Measurements from ENCODE around the gene PSMD14.

Gene PSMD14

GRCh38 chr2:161381546-161381945, 73.3 kb downstream of the PSMD14 start:
- Histone ChIP-seq H3K27ac (ENCODE audit: low read depth, low read length) (no peak overlapping the region), H3K36me3 (ENCODE audit: insufficient read depth, low read length) (peaks cover 6% of the 10 kb centered on the region), H3K4me1 (ENCODE audit: control insufficient read depth, insufficient read depth, low read length, unreplicated experiment) (no peaks in the 10 kb centered on the region), H3K27me3 (ENCODE audit: insufficient read depth, low read length) (no peaks in the 10 kb centered on the region), H3K4me3 (ENCODE audit: low read depth, low read length) (no peak overlapping the region), H3K79me2 (ENCODE audit: control insufficient read depth, insufficient read depth, low read length, unreplicated experiment) (no peaks in the 10 kb centered on the region), H2AFZ (ENCODE audit: low read length, unreplicated experiment) (no peak overlapping the region)

DNA sequence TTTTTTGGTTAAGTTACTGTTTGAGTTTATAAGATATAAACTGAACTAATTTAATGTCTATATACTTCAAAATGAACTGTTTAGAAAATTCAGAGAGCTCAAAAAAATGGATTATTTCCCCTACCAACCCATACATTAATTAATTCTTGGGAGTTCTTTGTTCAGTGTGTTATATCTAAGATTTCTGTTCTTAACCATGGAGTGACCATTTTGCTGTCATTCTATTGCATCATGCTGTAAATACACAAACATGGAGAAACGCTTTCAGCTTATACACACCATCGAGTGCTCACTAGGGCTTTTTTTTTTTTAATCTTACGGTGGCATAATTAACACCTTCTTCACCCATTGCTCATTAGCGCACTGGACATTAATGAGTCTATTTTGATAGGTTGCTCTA, 74.5 kb downstream of the PSMD14 start:
- Histone ChIP-seq H3K27me3 (ENCODE audit: insufficient read depth, low read length) (no peaks in the 10 kb centered on the region), H3K4me1 (ENCODE audit: control insufficient read depth, insufficient read depth, low read length, unreplicated experiment) (no peaks in the 10 kb centered on the region), H3K4me3 (ENCODE audit: low read depth, low read length) (no peak overlapping the region), H3K27ac (ENCODE audit: low read depth, low read length) (no peak overlapping the region), H3K79me2 (ENCODE audit: control insufficient read depth, insufficient read depth, low read length, unreplicated experiment) (no peaks in the 10 kb centered on the region), H2AFZ (ENCODE audit: low read length, unreplicated experiment) (no peak overlapping the region), H3K36me3 (ENCODE audit: insufficient read depth, low read length) (peaks cover 6% of the 10 kb centered on the region)

DNA sequence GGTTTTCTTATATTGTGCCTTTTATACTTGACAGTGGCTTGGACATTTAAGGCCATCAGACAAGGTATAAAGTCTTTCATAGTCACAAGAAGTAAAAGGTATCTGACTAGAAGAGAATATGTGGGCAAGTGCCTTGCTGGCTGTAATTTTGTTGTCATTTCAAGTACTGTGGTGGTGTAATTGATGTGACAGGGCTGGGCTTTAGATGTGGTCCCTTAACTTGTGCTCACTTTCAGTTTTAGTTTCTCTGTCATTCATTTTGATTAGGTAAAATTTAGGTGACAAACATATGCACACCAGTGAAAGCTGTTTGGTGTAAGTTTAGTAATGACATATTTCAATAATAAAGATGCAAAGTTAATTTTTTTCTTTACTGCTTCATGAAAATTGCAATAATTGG, 76.6 kb downstream of the PSMD14 start:
- H2AFZ ChIP-seq (ENCODE audit: low read length, unreplicated experiment): no peak overlapping the region
- H3K4me3 ChIP-seq (ENCODE audit: low read depth, low read length): no peak overlapping the region
- H3K4me1 ChIP-seq (ENCODE audit: control insufficient read depth, insufficient read depth, low read length, unreplicated experiment): no peaks in the 10 kb centered on the region
- H3K27ac ChIP-seq (ENCODE audit: low read depth, low read length): no peak overlapping the region
- H3K36me3 ChIP-seq (ENCODE audit: insufficient read depth, low read length): peaks cover 6% of the 10 kb centered on the region
- no peaks in the 10 kb centered on the region for H3K79me2 ChIP-seq (ENCODE audit: control insufficient read depth, insufficient read depth, low read length, unreplicated experiment)
- H3K27me3 ChIP-seq (ENCODE audit: insufficient read depth, low read length): no peaks in the 10 kb centered on the region

DNA sequence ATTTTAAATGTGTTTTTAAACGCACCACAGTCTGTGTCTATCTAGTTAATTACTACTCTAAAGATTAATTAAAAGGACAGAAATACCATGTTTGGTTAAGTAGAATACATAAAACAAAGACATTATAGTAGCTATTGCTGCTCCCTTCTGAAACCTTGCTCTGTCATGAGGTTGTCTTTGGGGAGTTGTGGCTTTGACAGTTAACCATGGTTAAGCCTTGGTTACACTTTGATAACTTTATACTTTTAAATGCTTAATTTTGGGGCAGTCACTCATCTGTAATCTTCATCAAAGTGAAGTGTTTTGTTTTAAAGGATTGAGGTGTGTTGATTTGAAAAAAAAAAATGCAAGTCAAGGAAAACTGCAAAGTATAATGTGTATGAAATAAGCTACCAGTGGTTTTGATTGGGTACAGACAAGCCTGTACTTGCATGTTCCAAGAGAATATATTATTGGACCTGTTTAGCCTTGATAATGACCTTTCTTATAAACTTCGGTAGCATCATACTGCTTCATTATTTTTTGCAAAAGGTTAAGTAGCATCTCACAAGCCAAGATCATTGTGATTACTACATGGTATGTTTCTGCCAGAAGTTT, 78.1 kb downstream of the PSMD14 start:
- H3K27ac ChIP-seq (ENCODE audit: low read depth, low read length): no peak overlapping the region
- no peaks in the 10 kb centered on the region for H3K79me2 ChIP-seq (ENCODE audit: control insufficient read depth, insufficient read depth, low read length, unreplicated experiment)
- H3K36me3 ChIP-seq (ENCODE audit: insufficient read depth, low read length): peaks cover 15% of the 10 kb centered on the region
- H3K27me3 ChIP-seq (ENCODE audit: insufficient read depth, low read length): no peaks in the 10 kb centered on the region
- H2AFZ ChIP-seq (ENCODE audit: low read length, unreplicated experiment): no peak overlapping the region
- H3K4me3 ChIP-seq (ENCODE audit: low read depth, low read length): no peak overlapping the region
- H3K4me1 ChIP-seq (ENCODE audit: control insufficient read depth, insufficient read depth, low read length, unreplicated experiment): no peaks in the 10 kb centered on the region

DNA sequence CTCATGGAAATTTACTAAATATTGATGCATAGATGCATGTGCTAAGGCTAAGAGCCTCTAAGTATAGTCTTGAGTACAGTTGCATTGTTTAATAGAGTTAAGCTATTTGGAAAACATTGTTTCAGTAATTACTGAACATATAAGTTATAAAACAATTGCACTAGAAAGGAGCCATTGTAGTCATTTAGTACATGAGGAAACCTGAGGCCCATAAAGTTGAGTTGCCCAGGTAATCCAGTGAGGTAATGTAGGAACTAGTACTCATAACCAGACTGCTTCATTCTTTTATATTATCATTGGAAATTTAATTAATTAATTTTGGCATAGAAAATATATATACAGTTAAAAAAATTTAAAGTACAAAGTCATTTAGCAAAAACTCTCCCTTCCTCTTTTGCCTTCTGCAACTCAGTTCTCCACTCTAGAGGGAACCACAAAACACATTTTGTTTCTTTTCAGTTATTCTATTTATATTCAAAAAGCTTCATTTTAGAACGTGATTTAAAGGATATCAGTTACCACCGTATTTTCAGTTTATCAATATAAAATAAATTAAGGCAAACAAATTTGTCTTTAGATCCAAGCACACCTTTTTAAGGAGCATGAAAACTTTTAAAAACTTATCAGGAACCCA, 80.0 kb downstream of the PSMD14 start:
- Histone ChIP-seq H3K79me2 (ENCODE audit: control insufficient read depth, insufficient read depth, low read length, unreplicated experiment) (no peaks in the 10 kb centered on the region), H3K4me1 (ENCODE audit: control insufficient read depth, insufficient read depth, low read length, unreplicated experiment) (no peaks in the 10 kb centered on the region), H3K27me3 (ENCODE audit: insufficient read depth, low read length) (no peaks in the 10 kb centered on the region), H3K27ac (ENCODE audit: low read depth, low read length) (no peak overlapping the region), H3K36me3 (ENCODE audit: insufficient read depth, low read length) (peaks cover 15% of the 10 kb centered on the region), H2AFZ (ENCODE audit: low read length, unreplicated experiment) (no peak overlapping the region), H3K4me3 (ENCODE audit: low read depth, low read length) (no peak overlapping the region)

DNA sequence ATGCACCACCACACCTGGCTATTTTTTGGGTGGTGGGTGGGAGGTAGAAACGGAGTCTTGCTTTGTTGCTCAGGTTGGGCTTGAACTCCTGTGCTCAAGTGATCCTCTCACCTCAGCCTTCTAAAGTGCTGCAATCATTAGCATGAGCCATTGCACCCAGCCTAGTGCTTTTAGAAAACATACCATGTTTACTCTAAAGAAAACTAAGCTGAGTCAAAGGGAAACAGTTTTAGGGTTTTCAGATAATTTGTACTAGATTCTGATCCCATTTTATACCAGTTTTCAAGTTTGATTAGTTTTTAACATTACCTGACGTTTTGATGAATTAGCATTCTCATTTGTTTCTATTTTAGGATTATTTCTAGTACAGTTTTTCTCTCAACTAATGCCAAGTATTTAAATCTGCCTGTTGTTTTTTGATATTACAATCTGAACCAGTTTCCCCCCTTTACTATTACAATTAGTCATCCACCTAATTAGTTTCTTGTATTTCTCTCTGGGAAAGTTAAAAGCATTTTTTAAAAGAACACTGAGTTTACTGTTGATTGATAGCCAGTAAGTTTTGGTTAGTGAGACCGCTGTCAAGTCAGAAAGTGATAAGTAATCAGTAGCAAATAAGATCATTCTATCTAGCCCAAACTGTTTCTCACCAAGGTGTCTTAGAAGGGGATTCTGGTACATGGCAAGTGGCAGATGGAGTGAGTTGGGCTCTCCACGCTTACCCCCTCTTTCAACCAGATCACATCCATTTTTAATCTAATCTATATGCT, 83.7 kb downstream of the PSMD14 start:
- H3K27me3 ChIP-seq (ENCODE audit: insufficient read depth, low read length): no peaks in the 10 kb centered on the region
- H3K36me3 ChIP-seq (ENCODE audit: insufficient read depth, low read length): peaks cover 30% of the 10 kb centered on the region
- H3K4me3 ChIP-seq (ENCODE audit: low read depth, low read length): no peak overlapping the region
- H3K4me1 ChIP-seq (ENCODE audit: control insufficient read depth, insufficient read depth, low read length, unreplicated experiment): no peaks in the 10 kb centered on the region
- H2AFZ ChIP-seq (ENCODE audit: low read length, unreplicated experiment): no peak overlapping the region
- no peaks in the 10 kb centered on the region for H3K79me2 ChIP-seq (ENCODE audit: control insufficient read depth, insufficient read depth, low read length, unreplicated experiment)
- H3K27ac ChIP-seq (ENCODE audit: low read depth, low read length): no peak overlapping the region

GRCh38 chr2:161400076-161400475, 91.9 kb downstream of the PSMD14 start:
- H3K27me3 ChIP-seq (ENCODE audit: insufficient read depth, low read length): no peaks in the 10 kb centered on the region
- no peak overlapping the region for H3K4me3 ChIP-seq (ENCODE audit: low read depth, low read length)
- no peak overlapping the region for H2AFZ ChIP-seq (ENCODE audit: low read length, unreplicated experiment)
- H3K79me2 ChIP-seq (ENCODE audit: control insufficient read depth, insufficient read depth, low read length, unreplicated experiment): no peaks in the 10 kb centered on the region
- H3K36me3 ChIP-seq (ENCODE audit: insufficient read depth, low read length): peaks cover 55% of the 10 kb centered on the region
- peaks cover 3% of the 10 kb centered on the region for H3K4me1 ChIP-seq (ENCODE audit: control insufficient read depth, insufficient read depth, low read length, unreplicated experiment)
- H3K27ac ChIP-seq (ENCODE audit: low read depth, low read length): no peak overlapping the region

- H3K4me3 ChIP-seq (ENCODE audit: low read depth, low read length): no peak overlapping the region
- peaks cover 3% of the 10 kb centered on the region for H3K4me1 ChIP-seq (ENCODE audit: control insufficient read depth, insufficient read depth, low read length, unreplicated experiment)
- no peaks in the 10 kb centered on the region for H3K27me3 ChIP-seq (ENCODE audit: insufficient read depth, low read length)
- H3K36me3 ChIP-seq (ENCODE audit: insufficient read depth, low read length): peaks cover 34% of the 10 kb centered on the region
- no peak overlapping the region for H2AFZ ChIP-seq (ENCODE audit: low read length, unreplicated experiment)
- H3K79me2 ChIP-seq (ENCODE audit: control insufficient read depth, insufficient read depth, low read length, unreplicated experiment): no peaks in the 10 kb centered on the region
- no peak overlapping the region for H3K27ac ChIP-seq (ENCODE audit: low read depth, low read length)
Observed at GRCh38 chr2:161402297-161402696, 94.1 kb downstream of the PSMD14 start.

- no peaks in the 10 kb centered on the region for H3K27me3 ChIP-seq (ENCODE audit: insufficient read depth, low read length)
- H3K36me3 ChIP-seq (ENCODE audit: insufficient read depth, low read length): peaks cover 12% of the 10 kb centered on the region
- no peak overlapping the region for H3K27ac ChIP-seq (ENCODE audit: low read depth, low read length)
- no peaks in the 10 kb centered on the region for H3K4me1 ChIP-seq (ENCODE audit: control insufficient read depth, insufficient read depth, low read length, unreplicated experiment)
- H3K4me3 ChIP-seq (ENCODE audit: low read depth, low read length): no peak overlapping the region
- no peak overlapping the region for H2AFZ ChIP-seq (ENCODE audit: low read length, unreplicated experiment)
- no peaks in the 10 kb centered on the region for H3K79me2 ChIP-seq (ENCODE audit: control insufficient read depth, insufficient read depth, low read length, unreplicated experiment)
Observed at GRCh38 chr2:161406316-161406715, 98.1 kb downstream of the PSMD14 start.

DNA sequence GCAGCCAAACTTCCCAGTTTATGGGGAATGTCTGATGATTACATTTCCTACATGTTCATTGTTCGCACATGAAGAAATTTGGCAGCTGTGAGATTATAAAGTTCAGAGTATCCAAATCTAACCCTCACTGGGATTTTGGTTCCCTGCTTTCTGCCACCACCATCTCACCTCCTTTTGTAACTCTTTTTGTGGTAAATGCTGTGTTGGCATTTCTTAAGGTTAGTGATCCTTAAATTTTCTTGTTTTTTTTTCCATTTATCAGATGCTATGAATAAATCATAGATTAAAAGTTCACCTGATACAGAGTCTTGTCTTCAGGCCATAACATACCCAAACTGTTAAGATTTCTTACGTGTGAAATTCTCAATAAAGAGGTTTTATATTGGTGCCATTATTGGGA, 99.4 kb downstream of the PSMD14 start:
- H3K79me2 ChIP-seq (ENCODE audit: control insufficient read depth, insufficient read depth, low read length, unreplicated experiment): no peaks in the 10 kb centered on the region
- peaks cover 12% of the 10 kb centered on the region for H3K36me3 ChIP-seq (ENCODE audit: insufficient read depth, low read length)
- no peak overlapping the region for H3K27ac ChIP-seq (ENCODE audit: low read depth, low read length)
- no peak overlapping the region for H3K4me3 ChIP-seq (ENCODE audit: low read depth, low read length)
- H3K27me3 ChIP-seq (ENCODE audit: insufficient read depth, low read length): no peaks in the 10 kb centered on the region
- no peak overlapping the region for H2AFZ ChIP-seq (ENCODE audit: low read length, unreplicated experiment)
- H3K4me1 ChIP-seq (ENCODE audit: control insufficient read depth, insufficient read depth, low read length, unreplicated experiment): peaks cover 11% of the 10 kb centered on the region

All from ACC112 (cell line).